Thyroid gland (tissue), 4 donors: Measurements from ENCODE around the gene SCML1.

Experiments
- CTCF ChIP-seq, 6 experiments: fragments of 200-600 bp in 3 of 6; fragments of 450-650 bp in 3 of 6; sonication (generic) in 3 of 6; IDR thresholded peaks; one replicate each; pipeline ENCODE4 v1.5.1; 2016 to 2019; ENCODE audit warnings: antibody characterized with exemption in 6 of 6, mild to moderate bottlenecking in 2 of 6, inconsistent platforms in 1 of 6, moderate library complexity in 1 of 6
- POLR2A ChIP-seq, 2 donors: fragments of 450-650 bp; IDR thresholded peaks; one replicate each; pipeline ENCODE4 v1.6.1; 2017; ENCODE audit warnings: antibody characterized with exemption in 2 of 2, mild to moderate bottlenecking in 2 of 2, moderate library complexity in 1 of 2

DNA sequence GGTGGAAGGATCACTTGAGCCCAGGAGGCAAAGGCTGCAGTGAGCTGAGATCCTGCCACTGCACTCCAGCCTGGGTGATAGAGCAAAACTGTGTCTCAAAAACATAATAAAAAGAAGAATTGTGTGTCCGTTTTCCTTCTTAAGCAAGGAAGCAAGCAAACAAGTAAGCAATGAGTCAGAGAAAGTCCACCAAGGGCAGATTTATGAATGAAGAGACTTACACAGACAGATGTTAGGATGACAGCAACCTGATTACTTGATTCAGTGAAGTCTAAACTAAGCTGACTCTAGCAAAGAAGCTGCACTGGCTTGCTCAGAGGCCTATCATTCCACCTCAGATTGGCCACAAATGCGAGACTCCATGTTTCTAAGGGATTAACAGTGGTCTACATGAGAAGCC lies 34.1 kb upstream of the SCML1 start:
- TF ChIP-seq CTCF (IDR thresholded peaks at IDR 0.05) (no peak), POLR2A (IDR thresholded peaks at IDR 0.05) (no peak)
